ENCODE measurements around the gene CRTC3.

The CRTC3 gene

GRCh38 chr15:90564590-90564989 is 34.9 kb downstream of the CRTC3 start:
- DNase-seq = no peak

GRCh38 chr15:90565866-90566265 is 36.1 kb downstream of the CRTC3 start:
- DNase-seq = no peak

GRCh38 chr15:90570643-90571042 is 40.9 kb downstream of the CRTC3 start:
- no peak for DNase-seq

GRCh38 chr15:90571063-90571541 is 41.4 kb downstream of the CRTC3 start:
- DNase-seq = no peak

- DNase-seq = no peak
Observed at GRCh38 chr15:90572893-90573292, 43.2 kb downstream of the CRTC3 start.

GRCh38 chr15:90576711-90577389 is 47.1 kb downstream of the CRTC3 start:
- DNase-seq = no peak

GRCh38 chr15:90579213-90579612 is 49.5 kb downstream of the CRTC3 start:
- no peak for DNase-seq

GRCh38 chr15:90580099-90580498 is 50.4 kb downstream of the CRTC3 start:
- no peak for DNase-seq

- DNase-seq = no peak
Observed at GRCh38 chr15:90580541-90580940, 50.8 kb downstream of the CRTC3 start.

GRCh38 chr15:90580946-90581345 is 51.2 kb downstream of the CRTC3 start:
- DNase-seq = no peak

GRCh38 chr15:90581771-90582352 is 52.1 kb downstream of the CRTC3 start:
- no peak for DNase-seq

GRCh38 chr15:90582553-90582952 is 52.8 kb downstream of the CRTC3 start:
- DNase-seq = no peak

GRCh38 chr15:90583471-90584252 is 53.9 kb downstream of the CRTC3 start:
- DNase-seq = no peak

- DNase-seq = no peak
Observed at GRCh38 chr15:90584841-90585240, 55.1 kb downstream of the CRTC3 start.

- no peak for DNase-seq
Observed at GRCh38 chr15:90585863-90586262, 56.1 kb downstream of the CRTC3 start.

GRCh38 chr15:90586948-90587347 is 57.2 kb downstream of the CRTC3 start:
- no peak for DNase-seq

- no peak for DNase-seq
Observed at GRCh38 chr15:90588427-90588826, 58.7 kb downstream of the CRTC3 start.

GRCh38 chr15:90591524-90591923 is 61.8 kb downstream of the CRTC3 start:
- DNase-seq = no peak

- DNase-seq = no peak
Observed at GRCh38 chr15:90592131-90592881, 62.6 kb downstream of the CRTC3 start.

GRCh38 chr15:90593499-90594158 is 63.9 kb downstream of the CRTC3 start:
- DNase-seq = no peak

- DNase-seq = no peak
Observed at GRCh38 chr15:90594301-90594738, 64.6 kb downstream of the CRTC3 start.

GRCh38 chr15:90595763-90596155 is 66.0 kb downstream of the CRTC3 start:
- DNase-seq = no peak

- DNase-seq = no peak
Observed at GRCh38 chr15:90596943-90597342, 67.2 kb downstream of the CRTC3 start.

Measured in right forelimb (tissue), 1 donor.